H1 (cell line): Measurements from ENCODE around the gene KRTAP4-2. TPM values are rescaled to one million over a fixed set of nuclear protein-coding genes. Genes with fewer than 3 reads are reported as not detected.

Experiments
- CTBP2 ChIP-seq: IDR thresholded peaks from 2 replicates; pipeline ENCODE4 v1.7.0; 2011; ENCODE audit warnings: borderline replicate concordance, mild to moderate bottlenecking, moderate library complexity, mixed read lengths, low read length; ENCODE audit not compliant: insufficient read depth, insufficient read length
- GTF2F1 ChIP-seq: IDR thresholded peaks from 2 replicates; pipeline ENCODE4 v1.6.1; 2012; ENCODE audit warnings: low read depth, low read length, improper control_type of control experiment, borderline replicate concordance
- HDAC6 ChIP-seq: IDR thresholded peaks from one replicate; pipeline ENCODE4 v1.7.1; 2012; ENCODE audit warnings: low read depth, mild to moderate bottlenecking, inconsistent platforms, low read length, moderate library complexity
- NANOG ChIP-seq: IDR thresholded peaks from 2 replicates; pipeline ENCODE4 v1.6.1; 2011; ENCODE audit warnings: low read length, low read depth, mild to moderate bottlenecking, inconsistent platforms; ENCODE audit not compliant: insufficient read depth, poor library complexity, severe bottlenecking
- TAF1 ChIP-seq: IDR thresholded peaks from 2 replicates; pipeline ENCODE4 v1.6.1; 2011; ENCODE audit warnings: mild to moderate bottlenecking, low read depth, low read length
- polyA plus RNA-seq, 7 experiments: library from polyadenylated mRNA; depleted of rRNA in 3 of 7; stranded (reverse) in 5 of 7; unstranded in 2 of 7; fragments of >200 nt in 5 of 7; fragments of 200-250 nt in 2 of 7; gene quantifications; 1 replicate in 5 of 7; 2 replicates in 1 of 7; 4 replicates in 1 of 7; pipeline versions ENCODE4 v1.2.1 to v1.2.3, GENCODE V29; 2011 to 2013; ENCODE audit warnings: missing spikeins in 2 of 7, mixed read lengths in 2 of 7
- total RNA-seq: library from RNA; stranded (reverse); fragmentation: NEBNext Ultra II Directional; extraction: Animal tissue kit (Norgen Biotek cat#: 25700); gene quantifications from 2 replicates; pipeline ENCODE4 v1.2.1, GENCODE V29; 2021

The KRTAP4-2 gene
- total and polyA plus RNA-seq, 2 of the 8 experiments (the other 6 are each of a cell fraction or from before 2014, with no cell fraction given), result not detected

DNA sequence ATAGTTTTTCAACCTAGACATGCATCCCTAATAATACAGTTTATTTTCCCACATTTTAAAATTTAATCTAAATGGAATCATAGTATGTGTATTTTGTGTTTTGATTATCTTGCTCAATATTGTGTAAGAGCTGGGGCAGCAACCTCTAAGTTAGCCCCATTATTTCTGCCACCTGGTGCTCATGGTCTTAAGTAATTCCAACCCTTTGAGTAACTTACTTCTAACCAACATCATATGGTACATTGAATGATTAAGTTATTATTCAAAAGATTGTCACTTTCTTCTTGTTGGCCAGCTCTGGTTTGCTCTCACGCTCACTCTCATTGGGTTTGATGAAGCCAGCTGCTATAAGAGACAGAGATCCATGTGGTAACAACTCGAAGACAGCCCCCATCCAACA is 6.1 kb downstream of the KRTAP4-2 start (continued):
- TF ChIP-seq GTF2F1 (no peak), HDAC6 (no peak), TAF1 (no peak), NANOG (no peak), CTBP2 (no peak)
